ENCODE data around the gene TFB2M. TPM values are rescaled to one million over a fixed set of nuclear protein-coding genes. Genes with fewer than 3 reads are reported as not detected.

Gene TFB2M
- total and polyA plus RNA-seq, 2 of the 13 experiments (the other 11 are each of a cell fraction or from before 2014, with no cell fraction given), result 15.7 to 31.4 TPM

GRCh38 chr1:246583448-246584185 is 17.6 kb upstream of the TFB2M start (continued):
- TF ChIP-seq NFKBIZ (CRISPR knock-in tag; IDR thresholded peaks at IDR 0.05) (peak; percentile 73; the same call in 1 of the 2 replicates), GZF1 (CRISPR knock-in tag; IDR thresholded peaks at IDR 0.05) (no peak), ZNF556 (CRISPR knock-in tag; IDR thresholded peaks at IDR 0.05; ENCODE audit: borderline replicate concordance) (peak; percentile 70; the same call in 1 of the 2 replicates), GATAD2A (CRISPR knock-in tag; IDR thresholded peaks at IDR 0.05) (peak; percentile 97), HNRNPH1 (optimal IDR thresholded peaks at IDR 0.05; ENCODE audit: low read depth, low read length) (no peak), ZNF432 (CRISPR knock-in tag; IDR thresholded peaks at IDR 0.05; ENCODE audit: borderline replicate concordance) (no peak), ELF4 (CRISPR knock-in tag; IDR thresholded peaks at IDR 0.05; ENCODE audit: borderline replicate concordance) (no peak), ZNF652 (CRISPR knock-in tag; IDR thresholded peaks at IDR 0.05; ENCODE audit: borderline replicate concordance, low read depth) (no peak), ZBTB44 (CRISPR knock-in tag; IDR thresholded peaks at IDR 0.05) (no peak), ZNF280D (CRISPR knock-in tag; IDR thresholded peaks at IDR 0.05) (no peak), JUN (CRISPR knock-in tag; IDR thresholded peaks at IDR 0.05) (0 out of 2 replicates have a peak, but pooled peaks have one; percentile 57), RBFOX2 (IDR thresholded peaks at IDR 0.05; ENCODE audit: low read depth, low read length) (no peak), SRSF4 (IDR thresholded peaks at IDR 0.05; ENCODE audit: low read depth, low read length, poor library complexity, severe bottlenecking) (no peak), SMAD1 (CRISPR knock-in tag; IDR thresholded peaks at IDR 0.05; ENCODE audit: borderline replicate concordance, low read depth) (no peak), ZNF639 (CRISPR knock-in tag; conservative IDR thresholded peaks at IDR 0.05) (no peak), FLYWCH1 (CRISPR knock-in tag; IDR thresholded peaks at IDR 0.05) (no peak), NFE2L1 (CRISPR knock-in tag; IDR thresholded peaks at IDR 0.05; ENCODE audit: borderline replicate concordance) (no peak), MAFG (CRISPR knock-in tag; IDR thresholded peaks at IDR 0.05) (no peak), TARDBP (CRISPR knock-in tag; IDR thresholded peaks at IDR 0.05) (peak; percentile 93), PBX3 (CRISPR knock-in tag; IDR thresholded peaks at IDR 0.05; ENCODE audit: borderline replicate concordance) (no peak), MAFF (IDR thresholded peaks at IDR 0.05; ENCODE audit: low read depth, low read length) (no peak)
